ENCODE measurements around the gene CCSER2. TPM values are rescaled to one million over a fixed set of nuclear protein-coding genes. Genes with fewer than 3 reads are reported as not detected.
A peak's percentile ranks its signal among the peaks of the same experiment; 100 is the strongest.

The CCSER2 gene
- total and polyA plus RNA-seq, 2 donors = 18.4 to 35.8 TPM

DNA sequence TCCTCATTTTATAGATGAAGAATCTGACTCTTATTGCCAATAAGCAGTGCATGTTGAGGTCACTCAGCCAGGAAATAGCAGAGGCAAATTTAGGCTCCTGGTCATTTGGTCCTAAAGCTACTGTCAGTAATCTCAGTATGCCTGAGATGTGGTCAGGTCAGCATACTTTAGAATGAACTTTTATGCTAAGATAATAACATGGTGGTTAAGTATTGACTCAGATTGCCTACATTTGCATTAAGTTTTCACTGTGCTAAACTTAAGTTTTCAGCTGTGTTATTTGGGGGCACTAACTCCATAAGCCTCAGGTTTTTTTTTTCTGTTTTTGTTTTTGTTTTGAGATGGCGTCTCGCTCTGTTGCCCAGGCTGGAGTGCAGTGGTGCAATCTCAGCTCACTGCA, 35.9 kb upstream of the CCSER2 start:
- Histone ChIP-seq H3K36me3 (ENCODE audit: control insufficient read depth in 2 of 2, insufficient read depth in 2 of 2, low read length in 1 of 2) (no peaks in the 10 kb centered on the region), H3K9me3 (ENCODE audit: control insufficient read depth in 2 of 2, insufficient read depth in 1 of 2, low read length in 1 of 2) (no peaks in the 10 kb centered on the region), H3K4me1 (ENCODE audit: control insufficient read depth in 2 of 2, insufficient read depth in 2 of 2, low read length in 2 of 2) (no peaks in the 10 kb centered on the region), H3K4me3 (ENCODE audit: low read length in 2 of 2) (no peak overlapping the region), H3K27ac (ENCODE audit: low read depth in 1 of 2, low read length in 1 of 2) (no peak overlapping the region), H3K27me3 (ENCODE audit: control insufficient read depth in 2 of 2, insufficient read depth in 1 of 2, low read length in 1 of 2) (no peaks in the 10 kb centered on the region)
- no peak for DNase-seq (ENCODE audit: low read depth in 6 of 9, low spot score in 9 of 9)
- 94% methylated on average over 2 of the region's 2 CpGs for WGBS

DNA sequence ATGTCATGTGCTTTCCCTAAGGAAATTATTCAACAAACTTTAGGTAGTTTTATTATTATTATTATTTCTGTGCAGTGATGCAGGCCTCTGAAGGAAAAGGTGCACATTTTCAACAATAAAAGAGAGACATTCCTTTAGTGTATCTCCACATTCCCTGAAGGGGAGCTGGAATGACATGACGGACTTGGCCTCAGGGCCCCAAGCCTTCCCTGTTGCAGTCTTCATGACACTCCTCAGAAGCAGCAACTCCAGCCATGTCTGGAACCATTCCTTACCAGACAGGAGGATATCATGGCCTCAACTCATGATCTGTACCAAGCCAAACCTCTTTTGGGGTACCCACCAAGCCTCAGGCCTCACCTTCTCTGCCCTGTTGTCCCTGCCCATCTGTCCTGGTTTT, 35.2 kb upstream of the CCSER2 start:
- Histone ChIP-seq H3K27me3 (ENCODE audit: control insufficient read depth in 2 of 2, insufficient read depth in 1 of 2, low read length in 1 of 2) (no peaks in the 10 kb centered on the region), H3K4me3 (ENCODE audit: low read length in 2 of 2) (no peak overlapping the region), H3K27ac (ENCODE audit: low read depth in 1 of 2, low read length in 1 of 2) (no peak overlapping the region), H3K9me3 (ENCODE audit: control insufficient read depth in 2 of 2, insufficient read depth in 1 of 2, low read length in 1 of 2) (no peaks in the 10 kb centered on the region), H3K36me3 (ENCODE audit: control insufficient read depth in 2 of 2, insufficient read depth in 2 of 2, low read length in 1 of 2) (no peaks in the 10 kb centered on the region), H3K4me1 (ENCODE audit: control insufficient read depth in 2 of 2, insufficient read depth in 2 of 2, low read length in 2 of 2) (no peaks in the 10 kb centered on the region)
- DNase-seq (ENCODE audit: low read depth in 6 of 9, low spot score in 9 of 9) = no peak
- 100% methylated on average over 1 of the region's 1 CpG for WGBS

DNA sequence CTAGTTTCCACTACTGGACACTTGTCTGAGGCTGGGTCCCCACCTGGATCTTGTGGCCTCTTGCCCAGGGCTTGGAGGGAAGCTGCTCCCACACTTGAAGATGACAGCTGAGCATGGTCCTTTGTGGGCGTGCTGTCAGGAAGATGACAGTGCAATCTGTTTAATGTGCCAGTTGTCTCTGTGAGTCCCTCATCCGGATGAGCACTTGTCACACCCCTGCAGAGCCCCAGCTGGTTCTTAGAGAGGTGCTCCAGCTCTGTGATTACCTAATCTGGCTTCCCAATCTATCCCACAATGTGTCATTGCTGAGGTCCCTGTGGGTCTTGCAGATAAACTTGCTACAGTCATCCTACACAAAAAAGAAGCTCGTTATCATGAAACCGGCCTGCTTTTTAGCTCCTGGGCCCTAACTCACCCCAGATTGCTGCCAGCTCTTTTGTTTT, 34.8 kb upstream of the CCSER2 start:
- DNase-seq (ENCODE audit: low read depth in 6 of 9, low spot score in 9 of 9) = peak in 1 of 9 donors; percentile 34
- H3K27me3 ChIP-seq (ENCODE audit: control insufficient read depth in 2 of 2, insufficient read depth in 1 of 2, low read length in 1 of 2) = no peaks in the 10 kb centered on the region
- H3K27ac ChIP-seq (ENCODE audit: low read depth in 1 of 2, low read length in 1 of 2) = no peak overlapping the region
- H3K9me3 ChIP-seq (ENCODE audit: control insufficient read depth in 2 of 2, insufficient read depth in 1 of 2, low read length in 1 of 2) = no peaks in the 10 kb centered on the region
- 5% methylated on average over 4 of the region's 4 CpGs for WGBS
- H3K4me3 ChIP-seq (ENCODE audit: low read length in 2 of 2) = no peak overlapping the region
- H3K4me1 ChIP-seq (ENCODE audit: control insufficient read depth in 2 of 2, insufficient read depth in 2 of 2, low read length in 2 of 2) = no peaks in the 10 kb centered on the region
- H3K36me3 ChIP-seq (ENCODE audit: control insufficient read depth in 2 of 2, insufficient read depth in 2 of 2, low read length in 1 of 2) = no peaks in the 10 kb centered on the region

DNA sequence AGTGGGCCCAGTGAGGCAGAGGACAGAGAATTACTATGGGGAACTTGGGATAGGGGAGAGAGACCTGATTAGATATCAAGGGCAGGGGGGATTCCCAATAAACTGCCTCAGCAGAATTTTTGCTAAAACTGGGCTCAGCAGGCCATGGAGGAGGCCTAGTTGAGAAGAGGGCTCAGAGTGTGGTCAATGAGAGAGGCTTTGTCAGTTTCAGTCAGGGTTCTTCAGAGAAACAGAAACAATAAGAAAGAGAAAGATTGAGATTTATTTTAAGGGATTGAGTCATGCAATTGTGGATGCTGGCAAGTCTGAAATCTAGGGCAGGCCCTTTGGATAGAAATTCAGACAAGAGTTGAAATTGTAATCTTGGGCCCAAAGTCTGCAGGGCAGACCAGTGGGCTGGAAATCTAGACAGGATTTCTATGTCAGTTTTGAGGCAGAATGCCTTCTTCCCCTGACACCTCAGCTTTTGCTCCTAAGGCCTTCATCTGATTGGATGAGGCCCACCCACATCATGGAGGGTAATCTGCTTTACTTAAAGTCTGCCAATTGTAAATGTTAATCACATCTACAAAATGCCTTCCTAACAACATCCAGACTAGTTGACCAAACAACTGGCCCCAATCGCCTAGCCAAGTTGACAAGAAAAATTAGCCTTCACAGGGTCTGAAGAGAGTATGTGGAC, 33.5 kb upstream of the CCSER2 start:
- no peak overlapping the region for H3K4me3 ChIP-seq (ENCODE audit: low read length in 2 of 2)
- DNase-seq (ENCODE audit: low read depth in 6 of 9, low spot score in 9 of 9) = no peak
- 100% methylated on average over 1 of the region's 1 CpG for WGBS
- H3K36me3 ChIP-seq (ENCODE audit: control insufficient read depth in 2 of 2, insufficient read depth in 2 of 2, low read length in 1 of 2) = no peaks in the 10 kb centered on the region
- H3K9me3 ChIP-seq (ENCODE audit: control insufficient read depth in 2 of 2, insufficient read depth in 1 of 2, low read length in 1 of 2) = no peaks in the 10 kb centered on the region
- no peaks in the 10 kb centered on the region for H3K4me1 ChIP-seq (ENCODE audit: control insufficient read depth in 2 of 2, insufficient read depth in 2 of 2, low read length in 2 of 2)
- no peaks in the 10 kb centered on the region for H3K27me3 ChIP-seq (ENCODE audit: control insufficient read depth in 2 of 2, insufficient read depth in 1 of 2, low read length in 1 of 2)
- H3K27ac ChIP-seq (ENCODE audit: low read depth in 1 of 2, low read length in 1 of 2) = no peak overlapping the region

DNA sequence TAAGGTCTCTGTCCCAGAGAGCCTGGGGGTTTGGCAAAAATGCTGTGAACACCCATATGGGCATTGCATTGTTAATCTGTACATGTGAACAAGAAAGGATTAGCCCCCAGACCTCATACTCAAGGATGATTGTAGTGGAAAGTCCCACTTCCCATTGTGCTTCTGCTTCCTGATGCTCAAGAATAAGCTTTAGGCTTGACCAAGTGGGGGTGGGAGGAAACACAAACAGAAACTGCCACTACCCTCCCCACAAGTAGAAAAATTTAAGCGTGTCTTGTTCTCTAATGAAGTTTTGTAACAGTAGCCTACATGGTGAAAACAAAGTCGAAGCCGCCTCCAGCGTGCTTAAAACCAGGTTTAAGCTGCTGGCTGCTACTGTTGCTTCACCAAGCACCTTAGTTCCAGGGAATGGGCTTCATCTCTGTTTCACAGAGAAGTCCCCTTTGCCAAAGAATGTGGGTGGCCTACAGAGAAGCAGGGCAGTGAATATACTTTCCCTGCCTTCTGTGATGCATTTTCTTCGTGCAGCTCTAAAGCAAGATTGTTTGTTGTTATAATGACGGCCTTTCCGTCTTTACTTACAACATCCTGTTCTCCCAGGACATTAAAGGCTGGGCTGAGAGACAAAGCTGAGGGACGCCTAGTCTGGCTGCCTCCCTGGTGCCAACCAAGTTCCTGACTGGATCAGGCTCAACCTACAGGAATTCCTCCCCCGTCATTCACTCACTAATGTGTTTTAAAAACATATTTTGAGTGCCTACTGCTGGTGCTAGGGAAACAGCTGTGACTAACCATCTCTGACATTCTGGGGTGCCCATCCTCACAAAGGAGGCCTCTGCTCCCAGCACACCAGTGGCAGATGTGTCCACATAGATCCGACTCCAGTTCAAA, 32.1 kb upstream of the CCSER2 start:
- no peak overlapping the region for H3K4me3 ChIP-seq (ENCODE audit: low read length in 2 of 2)
- no peak for DNase-seq (ENCODE audit: low read depth in 6 of 9, low spot score in 9 of 9)
- H3K4me1 ChIP-seq (ENCODE audit: control insufficient read depth in 2 of 2, insufficient read depth in 2 of 2, low read length in 2 of 2) = no peaks in the 10 kb centered on the region
- no peak overlapping the region for H3K27ac ChIP-seq (ENCODE audit: low read depth in 1 of 2, low read length in 1 of 2)
- no peaks in the 10 kb centered on the region for H3K36me3 ChIP-seq (ENCODE audit: control insufficient read depth in 2 of 2, insufficient read depth in 2 of 2, low read length in 1 of 2)
- no peaks in the 10 kb centered on the region for H3K9me3 ChIP-seq (ENCODE audit: control insufficient read depth in 2 of 2, insufficient read depth in 1 of 2, low read length in 1 of 2)
- 90% methylated on average over 10 of the region's 10 CpGs for WGBS
- no peaks in the 10 kb centered on the region for H3K27me3 ChIP-seq (ENCODE audit: control insufficient read depth in 2 of 2, insufficient read depth in 1 of 2, low read length in 1 of 2)

DNA sequence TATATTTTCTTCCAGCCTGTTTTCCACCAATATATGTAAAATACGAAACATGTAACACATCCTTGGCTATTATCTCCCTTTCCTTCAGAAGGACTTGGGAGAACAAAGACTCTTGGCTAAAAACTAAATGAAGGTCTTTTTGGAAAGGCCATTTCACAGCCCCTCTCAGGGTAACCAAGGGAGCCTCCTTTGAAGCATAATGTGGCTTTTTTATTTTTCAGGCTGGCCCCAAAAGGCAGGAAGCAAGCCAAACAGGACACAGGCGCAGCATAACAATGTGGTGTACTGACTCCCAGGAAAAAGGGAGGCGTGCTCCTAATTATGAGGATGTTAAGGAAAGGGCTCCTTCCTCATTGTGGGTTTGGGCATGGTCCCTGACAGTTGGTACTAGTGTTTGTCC, 30.3 kb upstream of the CCSER2 start:
- H3K9me3 ChIP-seq (ENCODE audit: control insufficient read depth in 2 of 2, insufficient read depth in 1 of 2, low read length in 1 of 2) = no peaks in the 10 kb centered on the region
- no peaks in the 10 kb centered on the region for H3K27me3 ChIP-seq (ENCODE audit: control insufficient read depth in 2 of 2, insufficient read depth in 1 of 2, low read length in 1 of 2)
- no peaks in the 10 kb centered on the region for H3K36me3 ChIP-seq (ENCODE audit: control insufficient read depth in 2 of 2, insufficient read depth in 2 of 2, low read length in 1 of 2)
- 87% methylated on average over 3 of the region's 3 CpGs for WGBS
- no peak overlapping the region for H3K27ac ChIP-seq (ENCODE audit: low read depth in 1 of 2, low read length in 1 of 2)
- H3K4me3 ChIP-seq (ENCODE audit: low read length in 2 of 2) = no peak overlapping the region
- H3K4me1 ChIP-seq (ENCODE audit: control insufficient read depth in 2 of 2, insufficient read depth in 2 of 2, low read length in 2 of 2) = no peaks in the 10 kb centered on the region
- DNase-seq (ENCODE audit: low read depth in 6 of 9, low spot score in 9 of 9) = no peak

DNA sequence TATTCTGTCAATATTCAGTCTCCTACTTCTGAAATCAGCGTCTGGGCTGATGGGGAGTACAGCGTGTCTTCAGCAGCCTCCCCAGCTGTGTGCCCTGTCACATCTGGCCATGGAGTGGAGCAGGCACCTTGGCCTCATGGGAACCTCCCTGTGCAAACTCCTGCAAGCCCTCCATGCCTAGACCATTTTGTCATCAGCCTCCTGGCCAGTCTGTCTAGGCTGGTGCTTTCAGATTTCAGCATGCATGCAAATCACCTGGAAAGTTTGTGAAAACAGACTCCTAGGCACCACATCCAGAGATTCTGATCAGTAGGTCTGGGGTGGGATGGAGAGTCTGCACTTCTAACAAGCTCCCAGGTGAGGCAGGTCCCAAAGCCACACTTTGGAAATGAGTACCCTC, 26.2 kb upstream of the CCSER2 start:
- Histone ChIP-seq H3K27ac (ENCODE audit: low read depth in 1 of 2, low read length in 1 of 2) (no peak overlapping the region), H3K27me3 (ENCODE audit: control insufficient read depth in 2 of 2, insufficient read depth in 1 of 2, low read length in 1 of 2) (no peaks in the 10 kb centered on the region)
- 96% methylated on average over 2 of the region's 2 CpGs for WGBS

DNA sequence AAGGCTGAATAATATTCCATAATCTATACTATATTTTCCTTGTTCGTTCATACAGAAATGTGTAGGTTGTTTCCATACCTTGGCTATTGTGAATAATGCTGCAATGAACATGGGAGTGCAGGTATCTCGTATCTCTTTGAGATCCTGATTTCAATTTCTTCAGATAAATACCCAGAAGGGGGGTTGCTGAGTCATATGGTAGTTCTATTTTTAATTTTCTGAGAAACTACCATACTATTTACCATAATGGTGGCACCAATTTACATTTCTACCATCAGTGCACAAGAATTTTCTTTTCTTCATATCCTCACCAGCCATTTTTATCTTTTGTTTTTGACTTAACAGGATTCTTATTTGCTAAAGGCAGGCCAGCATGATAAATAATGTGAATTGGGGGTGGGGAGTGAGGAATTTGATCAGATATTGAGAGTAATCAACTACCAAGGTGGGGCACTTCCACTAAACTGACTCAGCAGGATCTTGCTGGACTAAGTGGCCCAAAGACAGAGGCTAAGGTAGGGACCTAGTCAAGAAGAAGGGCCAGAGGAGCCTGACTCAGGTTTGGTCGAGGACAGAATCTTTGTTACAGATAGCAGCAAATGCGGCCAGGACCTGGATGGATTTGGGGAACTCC, 21.5 kb upstream of the CCSER2 start:
- H3K4me3 ChIP-seq (ENCODE audit: low read length in 2 of 2) = no peak overlapping the region
- no peaks in the 10 kb centered on the region for H3K27me3 ChIP-seq (ENCODE audit: control insufficient read depth in 2 of 2, insufficient read depth in 1 of 2, low read length in 1 of 2)
- H3K27ac ChIP-seq (ENCODE audit: low read depth in 1 of 2, low read length in 1 of 2) = no peak overlapping the region
- no peaks in the 10 kb centered on the region for H3K9me3 ChIP-seq (ENCODE audit: control insufficient read depth in 2 of 2, insufficient read depth in 1 of 2, low read length in 1 of 2)
- H3K4me1 ChIP-seq (ENCODE audit: control insufficient read depth in 2 of 2, insufficient read depth in 2 of 2, low read length in 2 of 2) = peaks cover 0 to 8% of the 10 kb centered on the region in 2 donors
- DNase-seq (ENCODE audit: low read depth in 6 of 9, low spot score in 9 of 9) = no peak
- H3K36me3 ChIP-seq (ENCODE audit: control insufficient read depth in 2 of 2, insufficient read depth in 2 of 2, low read length in 1 of 2) = no peaks in the 10 kb centered on the region
- 92% methylated on average over 4 of the region's 4 CpGs for WGBS

More for the DNA sequence above, 26.2 kb upstream of the CCSER2 start:
- H3K36me3 ChIP-seq (ENCODE audit: control insufficient read depth in 2 of 2, insufficient read depth in 2 of 2, low read length in 1 of 2) = no peaks in the 10 kb centered on the region
- DNase-seq (ENCODE audit: low read depth in 6 of 9, low spot score in 9 of 9) = no peak
- no peaks in the 10 kb centered on the region for H3K4me1 ChIP-seq (ENCODE audit: control insufficient read depth in 2 of 2, insufficient read depth in 2 of 2, low read length in 2 of 2)
- no peaks in the 10 kb centered on the region for H3K9me3 ChIP-seq (ENCODE audit: control insufficient read depth in 2 of 2, insufficient read depth in 1 of 2, low read length in 1 of 2)
- no peak overlapping the region for H3K4me3 ChIP-seq (ENCODE audit: low read length in 2 of 2)

DNA sequence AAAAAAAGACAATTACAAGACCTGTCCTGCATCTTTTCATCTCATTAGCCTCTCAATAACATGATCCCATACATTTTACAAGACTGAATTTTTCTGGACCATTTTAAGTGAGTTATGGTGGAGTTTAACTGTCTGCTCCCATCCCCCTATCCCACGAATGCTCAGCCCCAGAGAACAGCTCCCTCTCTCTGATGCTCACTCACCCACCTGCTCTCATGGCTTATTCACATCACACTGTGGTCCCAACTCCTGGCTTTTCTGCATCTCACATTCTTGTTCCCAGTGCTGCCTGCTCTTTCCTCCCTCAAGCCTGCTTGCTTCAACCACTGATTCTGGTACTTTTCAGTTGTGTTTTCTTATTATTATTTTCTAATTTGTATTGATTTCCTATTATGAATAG, 20.4 kb upstream of the CCSER2 start:
- WGBS = 9% methylated on average over 1 of the region's 1 CpG
- Histone ChIP-seq H3K27me3 (ENCODE audit: control insufficient read depth in 2 of 2, insufficient read depth in 1 of 2, low read length in 1 of 2) (no peaks in the 10 kb centered on the region), H3K4me1 (ENCODE audit: control insufficient read depth in 2 of 2, insufficient read depth in 2 of 2, low read length in 2 of 2) (peaks cover 0 to 8% of the 10 kb centered on the region in 2 donors), H3K4me3 (ENCODE audit: low read length in 2 of 2) (no peak overlapping the region), H3K36me3 (ENCODE audit: control insufficient read depth in 2 of 2, insufficient read depth in 2 of 2, low read length in 1 of 2) (no peaks in the 10 kb centered on the region), H3K9me3 (ENCODE audit: control insufficient read depth in 2 of 2, insufficient read depth in 1 of 2, low read length in 1 of 2) (no peaks in the 10 kb centered on the region), H3K27ac (ENCODE audit: low read depth in 1 of 2, low read length in 1 of 2) (no peak overlapping the region)
- DNase-seq (ENCODE audit: low read depth in 6 of 9, low spot score in 9 of 9) = no peak

Data from thymus (tissue), 11 donors.